Testis (tissue), 3 donors: ENCODE data around the gene PRPF38B. TPM values are rescaled to one million over a fixed set of nuclear protein-coding genes. Genes with fewer than 3 reads are reported as not detected.

ENCODE experiments used
- DNase-seq: peaks from one replicate; pipeline ENCODE4 v3.0.0-alpha.2; 2019
- H3K27ac ChIP-seq, 2 donors: fragments of 200-600 bp; sonication (generic); one replicate each; pipeline ENCODE4 v1.5.1; 2019
- H3K27me3 ChIP-seq: fragments of 200-600 bp; sonication (generic); one replicate; pipeline ENCODE4 v1.5.1; 2019
- H3K36me3 ChIP-seq: fragments of 200-600 bp; sonication (generic); one replicate; pipeline ENCODE4 v1.5.1; 2017; ENCODE audit warnings: low read depth; ENCODE audit errors: missing control alignments
- H3K4me1 ChIP-seq: fragments of 200-600 bp; sonication (generic); one replicate; pipeline ENCODE4 v1.5.1; 2019
- H3K4me3 ChIP-seq, 2 donors: fragments of 200-600 bp; sonication (generic); one replicate each; pipeline ENCODE4 v1.5.1; 2017 to 2019
- H3K9me3 ChIP-seq: fragments of 200-600 bp; sonication (generic); one replicate; pipeline ENCODE4 v1.5.1; 2017
- POLR2A ChIP-seq: fragments of 450-650 bp; IDR thresholded peaks from one replicate; pipeline ENCODE4 v1.6.1; 2017; ENCODE audit warnings: antibody characterized with exemption, mild to moderate bottlenecking, moderate library complexity
- WGBS, 2 donors: methylation state at CpG; one replicate each; pipeline ENCODE4 v1.1.5; 2018; 5-methylcytosine and 5-hydroxymethylcytosine counted together
- intact Hi-C: fragments of 100-400 bp; cut with DNase I; formaldehyde crosslinking; loops from one replicate; pipeline ENCODE4 v1.15.1; 2023; ENCODE audit warnings: low total_unique reads
- polyA plus RNA-seq: library from polyadenylated mRNA; stranded (reverse); fragments of 350-450 nt; fragmentation: Illumina TruSeq; extraction: RNeasy Lipid Tissue Mini Kit (QIAGEN cat#74804); gene quantifications from one replicate; pipeline ENCODE4 v1.2.3, GENCODE V29; 2014; ENCODE audit warnings: low read depth, low replicate concordance; ENCODE audit not compliant: insufficient read depth
- total RNA-seq, 2 donors: library from RNA; depleted of rRNA; stranded (reverse); fragments of >200 nt; gene quantifications; one replicate each; pipeline ENCODE4 v1.2.3, GENCODE V29; 2016
- TF ChIP-seq, protein P1 (sequence below), 3 experiments: fragments of 450-650 bp in 2 of 3; fragments of 200-600 bp in 1 of 3; sonication (generic) in 1 of 3; IDR thresholded peaks; one replicate each; pipeline ENCODE4 v1.5.1; 2016 to 2019; ENCODE audit warnings: antibody characterized with exemption in 3 of 3, mild to moderate bottlenecking in 2 of 3, moderate library complexity in 1 of 3

Gene PRPF38B
- total and polyA plus RNA-seq, 3 donors from 2014 or later = 8.6 to 29.0 (median 28.1) TPM

DNA sequence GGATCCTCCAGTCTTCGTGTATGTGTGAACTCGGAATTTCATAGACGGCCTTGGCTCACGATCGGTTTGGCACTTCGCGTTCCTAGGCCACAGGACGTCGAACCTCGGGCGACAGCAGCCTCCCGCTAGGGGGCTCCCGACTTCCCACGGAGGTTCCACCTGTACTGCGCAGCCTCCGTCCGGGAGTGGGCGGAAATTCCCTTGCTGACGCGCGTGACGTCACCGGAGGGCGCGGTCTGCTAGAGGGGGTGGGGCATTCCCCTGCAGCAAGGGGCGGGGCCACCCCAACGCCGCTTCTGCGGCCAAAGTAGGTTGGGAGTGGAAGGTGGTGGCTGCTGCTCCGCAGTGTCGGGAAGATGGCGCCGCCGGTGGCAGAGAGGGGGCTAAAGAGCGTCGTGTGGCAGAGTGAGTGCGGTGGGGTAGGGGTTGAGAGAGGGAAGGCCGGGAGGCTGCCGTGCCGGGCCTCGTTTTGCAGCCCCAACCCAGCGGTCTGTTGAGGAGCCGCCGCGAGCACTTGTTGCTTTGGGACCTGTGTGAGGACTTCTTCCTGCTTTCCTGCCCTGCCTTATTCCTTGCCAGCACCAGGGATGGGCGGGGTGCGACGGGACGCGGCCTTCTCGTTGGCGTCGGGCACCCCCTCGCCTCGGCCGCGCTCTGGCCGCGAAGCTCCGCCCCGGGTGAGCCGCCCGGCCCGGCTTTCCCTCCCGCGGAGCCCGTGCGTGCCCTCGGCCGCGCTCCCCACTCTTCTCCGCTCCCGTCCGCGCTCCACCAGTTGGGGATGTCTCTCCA lies 54.5 kb downstream of the PRPF38B start, which contains the start of gene STXBP3:
STXBP3 (plus strand) TSS at position 293 of the 789 bp plus-strand sequence; CDS start at position 357, 64 bp downstream.
- Histone ChIP-seq H3K27me3 (no peaks in the 10 kb centered on the region), H3K36me3 (no peaks in the 10 kb centered on the region), H3K9me3 (no peaks in the 10 kb centered on the region), H3K27ac (peak within 1 kb of the TSS; percentile 86 to 98), H3K4me3 (peak within 1 kb of the TSS; percentile 78 to 88), H3K4me1 (peaks cover 4% of the 10 kb centered on the region)
- peak; percentile 98 for TF ChIP-seq POLR2A
- TF ChIP-seq, protein P1, sequence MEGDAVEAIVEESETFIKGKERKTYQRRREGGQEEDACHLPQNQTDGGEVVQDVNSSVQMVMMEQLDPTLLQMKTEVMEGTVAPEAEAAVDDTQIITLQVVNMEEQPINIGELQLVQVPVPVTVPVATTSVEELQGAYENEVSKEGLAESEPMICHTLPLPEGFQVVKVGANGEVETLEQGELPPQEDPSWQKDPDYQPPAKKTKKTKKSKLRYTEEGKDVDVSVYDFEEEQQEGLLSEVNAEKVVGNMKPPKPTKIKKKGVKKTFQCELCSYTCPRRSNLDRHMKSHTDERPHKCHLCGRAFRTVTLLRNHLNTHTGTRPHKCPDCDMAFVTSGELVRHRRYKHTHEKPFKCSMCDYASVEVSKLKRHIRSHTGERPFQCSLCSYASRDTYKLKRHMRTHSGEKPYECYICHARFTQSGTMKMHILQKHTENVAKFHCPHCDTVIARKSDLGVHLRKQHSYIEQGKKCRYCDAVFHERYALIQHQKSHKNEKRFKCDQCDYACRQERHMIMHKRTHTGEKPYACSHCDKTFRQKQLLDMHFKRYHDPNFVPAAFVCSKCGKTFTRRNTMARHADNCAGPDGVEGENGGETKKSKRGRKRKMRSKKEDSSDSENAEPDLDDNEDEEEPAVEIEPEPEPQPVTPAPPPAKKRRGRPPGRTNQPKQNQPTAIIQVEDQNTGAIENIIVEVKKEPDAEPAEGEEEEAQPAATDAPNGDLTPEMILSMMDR (IDR thresholded peaks at IDR 0.05) = peak; percentile 92 to 98 (median 94)
- peak; percentile 98 for DNase-seq
- intact Hi-C loops = no loop called here
- WGBS, 2 donors = 0 to 1% methylated on average over 48 to 70 of the region's 75 CpGs

DNA sequence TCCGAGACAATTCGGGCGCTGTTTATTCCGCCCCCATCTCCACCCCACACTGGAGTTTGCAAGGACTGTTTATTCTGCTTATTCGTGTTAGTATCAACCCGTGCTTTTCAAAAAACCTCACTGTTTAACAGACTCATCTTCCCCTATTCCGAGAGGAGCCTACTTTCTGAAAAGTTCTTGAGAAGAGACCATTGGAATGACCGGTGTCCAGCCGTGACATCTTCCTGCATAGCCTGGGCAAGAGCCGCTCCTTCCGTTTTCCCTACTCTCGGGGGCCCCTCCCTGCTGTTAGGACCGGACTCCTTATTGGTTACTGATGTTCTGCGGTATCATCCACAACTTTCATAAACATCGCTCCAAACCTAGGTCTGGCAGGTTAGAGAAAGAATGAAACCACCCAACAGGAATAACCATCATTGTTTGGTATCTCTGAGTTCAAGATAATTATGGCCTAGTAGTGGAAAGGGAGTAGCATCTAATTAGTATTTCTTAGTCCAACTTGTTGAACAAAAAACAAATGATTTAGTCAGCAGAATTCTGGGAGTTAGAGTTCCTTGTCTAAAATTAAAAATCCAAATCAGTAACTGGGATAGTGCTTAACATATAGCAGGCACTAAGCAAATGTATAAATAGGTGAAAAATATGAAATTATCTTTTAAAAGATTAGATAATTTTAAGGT lies 55.2 kb downstream of the PRPF38B start:
- Histone ChIP-seq H3K4me3 (peak overlapping the region; percentile 78 to 88), H3K36me3 (no peaks in the 10 kb centered on the region), H3K4me1 (peaks cover 4% of the 10 kb centered on the region), H3K27me3 (no peaks in the 10 kb centered on the region), H3K27ac (peak overlapping the region; percentile 86 to 98), H3K9me3 (no peaks in the 10 kb centered on the region)
- intact Hi-C loops = no loop called here
- TF ChIP-seq POLR2A = no peak
- TF ChIP-seq, protein P1 (IDR thresholded peaks at IDR 0.05) = no peak
- WGBS, 2 donors = 0 to 2% methylated on average over 15 of the region's 15 CpGs
- peak; percentile 92 for DNase-seq

DNA sequence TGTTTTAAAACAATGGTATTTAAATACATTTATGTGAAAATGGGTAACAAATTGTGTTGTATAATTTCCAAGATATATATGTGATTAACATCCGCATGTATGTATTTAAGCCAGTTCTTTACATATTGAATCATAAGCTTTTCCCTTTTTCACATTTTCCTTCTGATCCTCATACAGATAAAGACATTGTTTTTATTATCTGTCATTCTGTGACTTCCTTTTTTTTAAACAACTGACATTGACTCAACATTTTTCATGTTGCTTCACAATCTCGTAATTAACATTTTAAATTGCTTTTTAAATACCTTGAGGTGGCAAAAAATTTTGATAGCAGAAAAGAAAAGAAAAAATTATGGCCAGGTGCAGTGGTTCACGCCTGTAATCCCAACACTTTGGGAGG lies 55.8 kb downstream of the PRPF38B start:
- Histone ChIP-seq H3K36me3 (no peaks in the 10 kb centered on the region), H3K4me3 (peak overlapping the region; percentile 78 to 88), H3K27me3 (no peaks in the 10 kb centered on the region), H3K9me3 (no peaks in the 10 kb centered on the region), H3K4me1 (peaks cover 4% of the 10 kb centered on the region), H3K27ac (peak overlapping the region in 1 of 2 donors; percentile 98)
- no peak for TF ChIP-seq POLR2A
- TF ChIP-seq, protein P1 (IDR thresholded peaks at IDR 0.05) = no peak
- DNase-seq = no peak
- intact Hi-C loops = no loop called here
- WGBS, 2 donors = 56 to 75% methylated on average over 3 of the region's 3 CpGs

DNA sequence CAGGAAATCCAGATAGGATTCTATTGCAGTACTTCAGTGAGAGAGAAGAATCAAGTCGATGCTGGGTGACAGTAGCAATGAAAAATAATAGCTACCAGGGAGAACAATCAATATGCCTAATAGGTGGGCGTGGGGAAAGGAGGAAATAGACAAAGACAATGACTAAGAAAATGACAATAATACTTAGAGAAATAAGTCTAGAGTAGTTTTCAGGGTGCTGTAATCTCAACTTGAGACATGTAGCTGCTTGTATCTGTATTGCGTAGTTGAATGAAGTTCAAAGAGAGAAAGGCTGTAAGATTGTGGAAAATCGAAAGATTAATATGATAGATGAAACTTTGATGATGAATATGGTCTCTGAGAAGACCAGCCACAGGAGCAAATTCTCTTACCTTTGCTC lies 57.0 kb downstream of the PRPF38B start:
- H3K4me1 ChIP-seq = peaks cover 4% of the 10 kb centered on the region
- no peaks in the 10 kb centered on the region for H3K27me3 ChIP-seq
- no peaks in the 10 kb centered on the region for H3K9me3 ChIP-seq
- H3K36me3 ChIP-seq = no peaks in the 10 kb centered on the region
- no peak for TF ChIP-seq POLR2A
- TF ChIP-seq, protein P1 (IDR thresholded peaks at IDR 0.05) = no peak
- 81 to 88% methylated on average over 4 of the region's 4 CpGs for WGBS, 2 donors
- H3K27ac ChIP-seq = no peak overlapping the region
- intact Hi-C loops = no loop called here
- no peak for DNase-seq
- H3K4me3 ChIP-seq = no peak overlapping the region
